GM21825 (cell line): ENCODE measurements around the gene FAM193B.
"Not testable (repeated sequence)": the region's sequence is repeated elsewhere in the genome, so short reads cannot be mapped to it uniquely, and the experiment has no call there.

Source experiments
- ATAC-seq: cut with Tn5 transposase; IDR thresholded peaks from one replicate; pipeline ENCODE4 v1.9.1; 2021; ENCODE audit warnings: mild to moderate bottlenecking, moderate library complexity; ENCODE audit not compliant: unreplicated experiment

FAM193B gene

GRCh38 chr5:177578316-177578715 is 24.0 kb upstream of the FAM193B start:
- ATAC-seq = no peak

GRCh38 chr5:177576169-177576568 is 21.8 kb upstream of the FAM193B start:
- ATAC-seq = no peak

GRCh38 chr5:177575488-177575887 is 21.1 kb upstream of the FAM193B start:
- ATAC-seq = no peak

- ATAC-seq = no peak
Observed at GRCh38 chr5:177569894-177570293, 15.5 kb upstream of the FAM193B start.

GRCh38 chr5:177568326-177568725 is 14.0 kb upstream of the FAM193B start:
- no peak for ATAC-seq

GRCh38 chr5:177565046-177565445 is 10.7 kb upstream of the FAM193B start:
- no peak for ATAC-seq

GRCh38 chr5:177559446-177559941 is 5.1 kb upstream of the FAM193B start:
- ATAC-seq = not testable (repeated sequence)

GRCh38 chr5:177557796-177558195 is 3.4 kb upstream of the FAM193B start:
- ATAC-seq = no peak

GRCh38 chr5:177557041-177557647 is 2.8 kb upstream of the FAM193B start:
- no peak for ATAC-seq

GRCh38 chr5:177555665-177556064 is 1.3 kb upstream of the FAM193B start:
- no peak for ATAC-seq

GRCh38 chr5:177555228-177555627 is 865 bp upstream of the FAM193B start:
- ATAC-seq = no peak

GRCh38 chr5:177553671-177554429 is 513 bp downstream of the FAM193B start:
- peak; percentile 43 for ATAC-seq

GRCh38 chr5:177552839-177553455 is 1.4 kb downstream of the FAM193B start:
- no peak for ATAC-seq

GRCh38 chr5:177550122-177550521 is 4.2 kb downstream of the FAM193B start:
- no peak for ATAC-seq

GRCh38 chr5:177548495-177548894 is 5.9 kb downstream of the FAM193B start:
- ATAC-seq = no peak

- no peak for ATAC-seq
Observed at GRCh38 chr5:177547736-177548135, 6.6 kb downstream of the FAM193B start.

- ATAC-seq = no peak
Observed at GRCh38 chr5:177546258-177546741, 8.1 kb downstream of the FAM193B start.

GRCh38 chr5:177545487-177546257 is 8.7 kb downstream of the FAM193B start:
- no peak for ATAC-seq

GRCh38 chr5:177542816-177543465 is 11.4 kb downstream of the FAM193B start:
- no peak for ATAC-seq

GRCh38 chr5:177540438-177540837 is 13.9 kb downstream of the FAM193B start:
- no peak for ATAC-seq
